Smooth muscle cell (in vitro differentiated cells): ENCODE data around the gene TBC1D7. TPM values are rescaled to one million over a fixed set of nuclear protein-coding genes. Genes with fewer than 3 reads are reported as not detected.
A peak's percentile ranks its signal among the peaks of the same experiment; 100 is the strongest.

ENCODE experiments used
- DNase-seq: peaks from one replicate; lab custom pipeline; 2025; ENCODE audit not compliant: unreplicated experiment; lab: John Stamatoyannopoulos, UW
- H2AFZ ChIP-seq: fragments of 200-600 bp; sonication (generic); 2 replicates; pipeline ENCODE4 v1.6.0; 2016; ENCODE audit warnings: antibody characterized with exemption, low read depth, mild to moderate bottlenecking
- H3F3A ChIP-seq: fragments of 200-600 bp; sonication (generic); 2 replicates; pipeline ENCODE4 v1.6.0; 2017; ENCODE audit warnings: antibody characterized with exemption, low read depth
- H3K27ac ChIP-seq: fragments of 200-600 bp; sonication (generic); 2 replicates; pipeline ENCODE4 v1.5.1; 2016; ENCODE audit warnings: low read depth, mild to moderate bottlenecking
- H3K27me3 ChIP-seq: fragments of 200-600 bp; sonication (generic); 2 replicates; pipeline ENCODE4 v1.6.1; 2016; ENCODE audit warnings: low read depth, mild to moderate bottlenecking
- H3K36me3 ChIP-seq: fragments of 200-600 bp; sonication (generic); 2 replicates; pipeline ENCODE4 v1.5.1; 2016; ENCODE audit warnings: low read depth
- H3K4me1 ChIP-seq: fragments of 200-600 bp; sonication (generic); 2 replicates; pipeline ENCODE4 v1.5.1; 2016; ENCODE audit warnings: low read depth
- H3K4me2 ChIP-seq: fragments of 200-600 bp; sonication (generic); 2 replicates; pipeline ENCODE4 v1.6.0; 2016; ENCODE audit warnings: mild to moderate bottlenecking
- H3K4me3 ChIP-seq: fragments of 200-600 bp; sonication (generic); 2 replicates; pipeline ENCODE4 v1.5.1; 2016; ENCODE audit warnings: mild to moderate bottlenecking
- H3K79me2 ChIP-seq: fragments of 200-600 bp; sonication (generic); 2 replicates; pipeline ENCODE4 v1.6.0; 2016; ENCODE audit warnings: low read depth, mild to moderate bottlenecking
- H3K9ac ChIP-seq: fragments of 200-600 bp; sonication (generic); 2 replicates; pipeline ENCODE4 v1.6.0; 2016; ENCODE audit warnings: low read depth
- H3K9me3 ChIP-seq: fragments of 200-600 bp; sonication (generic); replicated peaks from 2 replicates; pipeline ENCODE4 v1.5.1; 2016; ENCODE audit warnings: low read depth
- H4K20me1 ChIP-seq: fragments of 200-600 bp; sonication (generic); 2 replicates; pipeline ENCODE4 v1.6.0; 2016; ENCODE audit warnings: low read depth
- CTCF ChIP-seq: fragments of 200-600 bp; sonication (generic); IDR thresholded peaks from 2 replicates; pipeline ENCODE4 v1.5.1; 2017; ENCODE audit warnings: borderline replicate concordance, mild to moderate bottlenecking, antibody characterized with exemption; ENCODE audit not compliant: insufficient read depth, poor library complexity, severe bottlenecking
- WGBS: methylation state at CpG from one replicate; pipeline ENCODE4 v1.1.7; 2016; ENCODE audit warnings: low lambda C conversion rate; 5-methylcytosine and 5-hydroxymethylcytosine counted together
- polyA plus RNA-seq: library from polyadenylated mRNA; unstranded; fragments of >200 nt; fragmentation: Nextera tagmentation; extraction: Ambion mirVana; gene quantifications from 2 replicates; pipeline ENCODE4 v1.2.1, GENCODE V29; 2016
- total RNA-seq: library from RNA; depleted of rRNA; stranded (reverse); fragments of >200 nt; gene quantifications from 2 replicates; pipeline ENCODE4 v1.2.3, GENCODE V29; 2014

TBC1D7 gene
- total and polyA plus RNA-seq, 2 experiments from 2014 or later, result 21.1 to 39.6 TPM

- Histone ChIP-seq H3K4me3 (no peak overlapping the region), H3K27me3 (no peaks in the 10 kb centered on the region), H3K36me3 (no peaks in the 10 kb centered on the region), H3K4me2 (no peak overlapping the region), H3K9me3 (no peaks in the 10 kb centered on the region), H3K27ac (peak overlapping the region; percentile 89), H2AFZ (peak overlapping the region; percentile 12), H3K4me1 (peaks cover 32% of the 10 kb centered on the region), H3K9ac (no peak overlapping the region), H3K79me2 (no peaks in the 10 kb centered on the region), H4K20me1 (no peaks in the 10 kb centered on the region), H3F3A (peaks cover 22% of the 10 kb centered on the region)
- WGBS, result 95% methylated on average over 8 of the region's 8 CpGs
- DNase-seq, result no peak
- no peak for TF ChIP-seq CTCF
These were observed 21.6 kb upstream of the TBC1D7 start for GRCh38 chr6:13349811-13350506.

GRCh38 chr6:13348334-13349113 lies 20.2 kb upstream of the TBC1D7 start:
- H3K4me1 ChIP-seq, result peaks cover 18% of the 10 kb centered on the region
- H3K36me3 ChIP-seq, result no peaks in the 10 kb centered on the region
- no peaks in the 10 kb centered on the region for H3K27me3 ChIP-seq
- H3K9me3 ChIP-seq, result no peaks in the 10 kb centered on the region
- no peak for TF ChIP-seq CTCF
- DNase-seq, result no peak
- H3K4me2 ChIP-seq, result no peak overlapping the region
- no peak overlapping the region for H3K9ac ChIP-seq
- H2AFZ ChIP-seq, result no peak overlapping the region
- H3K27ac ChIP-seq, result no peak overlapping the region
- no peaks in the 10 kb centered on the region for H4K20me1 ChIP-seq
- 92% methylated on average over 8 of the region's 8 CpGs for WGBS
- H3K4me3 ChIP-seq, result no peak overlapping the region
- H3K79me2 ChIP-seq, result no peaks in the 10 kb centered on the region
- peaks cover 11% of the 10 kb centered on the region for H3F3A ChIP-seq

GRCh38 chr6:13346245-13346644 lies 17.9 kb upstream of the TBC1D7 start:
- Histone ChIP-seq H3K4me1 (peaks cover 13% of the 10 kb centered on the region), H3K9me3 (no peaks in the 10 kb centered on the region), H3K4me2 (no peak overlapping the region), H3K4me3 (no peak overlapping the region), H3K27me3 (no peaks in the 10 kb centered on the region), H3K79me2 (no peaks in the 10 kb centered on the region), H3F3A (peaks cover 6% of the 10 kb centered on the region), H3K36me3 (no peaks in the 10 kb centered on the region), H2AFZ (no peak overlapping the region), H3K9ac (no peak overlapping the region), H3K27ac (no peak overlapping the region), H4K20me1 (no peaks in the 10 kb centered on the region)
- no peak for DNase-seq
- no peak for TF ChIP-seq CTCF
- 87% methylated on average over 5 of the region's 5 CpGs for WGBS
